ENCODE measurements around the gene EZR. TPM values are rescaled to one million over a fixed set of nuclear protein-coding genes. Genes with fewer than 3 reads are reported as not detected.

EZR gene
- total RNA-seq, 4 donors from 2014 or later, result 83.7 to 168 (median 144) TPM

- DNase-seq (ENCODE audit: low spot score in 2 of 2), result no peak
- H3K27ac ChIP-seq, result peak overlapping the region in 3 of 4 donors; percentile 21 to 54 (median 51)
- no peaks in the 10 kb centered on the region for H3K27me3 ChIP-seq
- H3K4me1 ChIP-seq, result peaks cover 0 to 78% (median 45%) of the 10 kb centered on the region in 4 donors
- no peak overlapping the region for H3K4me3 ChIP-seq
- H3K36me3 ChIP-seq, result peaks cover 0 to 10% (median 0%) of the 10 kb centered on the region in 3 donors
- 54 to 61% methylated on average over 9 of the region's 9 CpGs for WGBS, 2 donors
- no peak for TF ChIP-seq POLR2A (IDR thresholded peaks at IDR 0.05)
- TF ChIP-seq, protein P1, sequence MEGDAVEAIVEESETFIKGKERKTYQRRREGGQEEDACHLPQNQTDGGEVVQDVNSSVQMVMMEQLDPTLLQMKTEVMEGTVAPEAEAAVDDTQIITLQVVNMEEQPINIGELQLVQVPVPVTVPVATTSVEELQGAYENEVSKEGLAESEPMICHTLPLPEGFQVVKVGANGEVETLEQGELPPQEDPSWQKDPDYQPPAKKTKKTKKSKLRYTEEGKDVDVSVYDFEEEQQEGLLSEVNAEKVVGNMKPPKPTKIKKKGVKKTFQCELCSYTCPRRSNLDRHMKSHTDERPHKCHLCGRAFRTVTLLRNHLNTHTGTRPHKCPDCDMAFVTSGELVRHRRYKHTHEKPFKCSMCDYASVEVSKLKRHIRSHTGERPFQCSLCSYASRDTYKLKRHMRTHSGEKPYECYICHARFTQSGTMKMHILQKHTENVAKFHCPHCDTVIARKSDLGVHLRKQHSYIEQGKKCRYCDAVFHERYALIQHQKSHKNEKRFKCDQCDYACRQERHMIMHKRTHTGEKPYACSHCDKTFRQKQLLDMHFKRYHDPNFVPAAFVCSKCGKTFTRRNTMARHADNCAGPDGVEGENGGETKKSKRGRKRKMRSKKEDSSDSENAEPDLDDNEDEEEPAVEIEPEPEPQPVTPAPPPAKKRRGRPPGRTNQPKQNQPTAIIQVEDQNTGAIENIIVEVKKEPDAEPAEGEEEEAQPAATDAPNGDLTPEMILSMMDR (IDR thresholded peaks at IDR 0.05), result no peak
- no peak for TF ChIP-seq EP300 (IDR thresholded peaks at IDR 0.05)
- H3K9me3 ChIP-seq, result no peaks in the 10 kb centered on the region
Measured at GRCh38 chr6:158810155-158811095, 8.7 kb downstream of the EZR start.

DNA sequence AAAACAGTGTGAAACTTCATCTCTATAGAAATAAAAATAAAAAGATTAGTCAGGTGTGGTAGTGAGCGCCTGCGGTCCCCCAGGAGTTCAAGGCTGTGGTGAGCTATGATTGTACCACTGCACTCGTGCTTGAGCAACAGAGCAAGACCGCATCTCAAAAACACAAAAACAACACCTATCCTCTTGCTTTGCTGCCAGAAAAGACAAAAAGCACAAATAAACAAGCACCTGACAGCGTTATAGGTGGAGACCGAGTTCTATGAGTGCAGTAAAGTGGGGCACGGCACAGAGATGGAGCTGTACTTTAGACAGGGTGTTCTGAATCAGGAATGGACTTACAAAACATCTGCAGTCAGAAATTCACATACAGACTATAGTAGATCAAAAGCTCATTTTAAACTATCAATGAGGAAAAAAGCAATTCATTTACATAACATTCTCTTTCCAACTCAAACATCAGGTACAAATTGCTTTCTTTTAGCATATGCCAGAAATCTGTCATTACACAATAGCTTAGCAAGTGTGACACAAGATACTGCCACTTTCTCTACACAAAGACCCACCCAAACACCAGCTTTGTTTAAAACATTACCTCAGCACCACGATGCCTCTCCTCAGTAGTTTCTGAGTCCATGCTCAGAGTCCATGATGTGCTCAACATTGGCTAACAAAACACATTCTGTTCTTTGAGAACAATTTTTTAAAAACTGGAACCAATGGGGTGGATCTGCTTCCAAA, 10.1 kb downstream of the EZR start:
- Histone ChIP-seq H3K4me3 (no peak overlapping the region), H3K4me1 (peaks cover 0 to 73% (median 37%) of the 10 kb centered on the region in 4 donors), H3K27me3 (no peaks in the 10 kb centered on the region), H3K9me3 (no peaks in the 10 kb centered on the region), H3K36me3 (peaks cover 0 to 10% (median 0%) of the 10 kb centered on the region in 3 donors), H3K27ac (peak overlapping the region in 3 of 4 donors; percentile 15 to 66 (median 54))
- no peak for DNase-seq (ENCODE audit: low spot score in 2 of 2)
- TF ChIP-seq POLR2A (IDR thresholded peaks at IDR 0.05), result no peak
- TF ChIP-seq, protein P1 (IDR thresholded peaks at IDR 0.05), result no peak
- TF ChIP-seq EP300 (IDR thresholded peaks at IDR 0.05), result no peak
- 73 to 79% methylated on average over 8 of the region's 8 CpGs for WGBS, 2 donors

DNA sequence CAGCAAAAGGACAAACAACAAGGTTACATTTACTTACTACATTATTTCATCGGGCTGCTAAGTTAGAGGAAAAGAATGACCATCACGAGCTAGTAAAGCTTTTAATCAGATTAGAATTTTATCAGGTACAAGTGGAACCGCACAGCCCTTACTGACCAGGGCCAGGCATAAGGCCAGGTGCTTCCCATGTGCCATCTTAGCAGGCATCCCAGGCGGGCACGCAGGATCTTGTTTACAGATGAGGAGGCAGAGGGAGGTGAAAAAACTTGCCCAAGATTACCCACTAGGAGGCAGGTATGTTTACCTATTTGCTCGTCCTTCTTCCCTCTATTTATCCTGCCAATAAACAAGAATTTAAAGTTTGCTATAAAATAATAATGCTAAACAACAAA, 10.7 kb downstream of the EZR start:
- Histone ChIP-seq H3K27me3 (no peaks in the 10 kb centered on the region), H3K4me1 (peaks cover 0 to 72% (median 34%) of the 10 kb centered on the region in 4 donors), H3K27ac (peak overlapping the region in 3 of 4 donors; percentile 15 to 66 (median 54)), H3K36me3 (peaks cover 0 to 10% (median 0%) of the 10 kb centered on the region in 3 donors), H3K9me3 (no peaks in the 10 kb centered on the region), H3K4me3 (no peak overlapping the region)
- TF ChIP-seq EP300 (IDR thresholded peaks at IDR 0.05) (no peak), POLR2A (IDR thresholded peaks at IDR 0.05) (no peak)
- TF ChIP-seq, protein P1 (IDR thresholded peaks at IDR 0.05), result no peak
- DNase-seq (ENCODE audit: low spot score in 2 of 2), result no peak
- 85 to 89% methylated on average over 6 of the region's 6 CpGs for WGBS, 2 donors

DNA sequence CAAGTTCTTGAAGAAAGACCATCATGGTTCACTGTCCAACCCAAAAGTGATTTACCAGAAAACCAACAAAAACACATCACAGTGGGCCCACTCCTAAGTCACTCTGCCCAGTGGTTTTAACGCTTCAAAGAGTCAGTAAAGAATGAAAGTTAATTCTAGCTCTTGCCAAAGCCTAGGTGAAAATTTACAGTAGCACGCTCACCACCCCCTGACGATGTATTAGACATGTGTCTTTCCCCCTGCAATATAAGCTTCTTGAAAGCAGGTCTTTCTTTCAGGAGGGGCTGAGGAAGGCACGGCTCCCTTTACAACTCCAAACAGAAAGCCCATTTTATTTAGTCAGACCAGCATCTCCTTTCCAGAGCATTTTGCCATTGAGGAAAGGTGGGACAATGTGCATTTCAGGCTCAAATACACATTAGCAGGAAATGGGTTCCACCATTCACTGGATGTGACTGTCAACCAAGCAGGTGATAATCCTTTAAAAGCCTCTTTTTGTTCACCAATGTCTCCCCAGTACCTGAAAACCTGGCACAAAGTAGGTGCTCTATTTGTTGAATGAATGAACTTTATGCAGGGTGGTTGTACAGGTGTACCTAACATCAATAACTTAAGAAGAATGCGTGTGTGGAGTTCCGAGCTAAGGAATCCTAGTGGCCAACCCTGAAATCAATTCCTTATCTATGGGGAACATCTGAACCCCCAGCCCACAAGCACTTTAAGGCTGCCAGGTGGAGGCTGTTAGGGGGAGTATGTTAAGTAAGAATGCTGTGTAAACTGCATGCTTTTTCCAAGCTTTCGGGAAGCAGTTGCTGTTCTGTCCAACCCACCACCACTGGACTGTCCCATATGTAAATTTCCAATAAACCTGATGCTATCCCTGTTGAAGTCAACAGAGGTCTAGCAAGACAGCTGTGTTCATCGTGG, 11.4 kb downstream of the EZR start:
- Histone ChIP-seq H3K27me3 (no peaks in the 10 kb centered on the region), H3K9me3 (no peaks in the 10 kb centered on the region), H3K36me3 (peaks cover 0 to 10% (median 0%) of the 10 kb centered on the region in 3 donors), H3K4me3 (no peak overlapping the region), H3K4me1 (peaks cover 0 to 71% (median 35%) of the 10 kb centered on the region in 4 donors), H3K27ac (peak overlapping the region in 2 of 4 donors; percentile 9 to 66)
- WGBS, 2 donors, result 72 to 81% methylated on average over 8 of the region's 8 CpGs
- TF ChIP-seq POLR2A (IDR thresholded peaks at IDR 0.05), result no peak
- TF ChIP-seq, protein P1 (IDR thresholded peaks at IDR 0.05), result no peak
- TF ChIP-seq EP300 (IDR thresholded peaks at IDR 0.05), result no peak
- DNase-seq (ENCODE audit: low spot score in 2 of 2), result no peak

Data from tibial nerve (tissue), 4 donors.